Fibroblast of lung (primary cell): Measurements from ENCODE around the gene VPS35.

Experiments used
- CTCF ChIP-seq, 2 donors: IDR thresholded peaks in 1 of 2; conservative IDR thresholded peaks in 1 of 2; 1 replicate in 1 of 2; 2 replicates in 1 of 2; pipeline ENCODE4 v1.5.1; 2011 to 2012; ENCODE audit warnings: low read length in 2 of 2, control low read depth in 1 of 2, inconsistent platforms in 1 of 2, low read depth in 1 of 2, mild to moderate bottlenecking in 1 of 2
- EZH2 ChIP-seq: IDR thresholded peaks from 2 replicates; pipeline ENCODE4 v1.5.1; 2012; ENCODE audit warnings: low read length, control low read depth, mild to moderate bottlenecking; ENCODE audit errors: missing control alignments

GRCh38 chr16:46606231-46606630, 82.7 kb downstream of the VPS35 start:
- TF ChIP-seq CTCF (conservative IDR thresholded peaks at IDR 0.05 in 1 of 2, IDR thresholded peaks at IDR 0.05 in 1 of 2; ENCODE audit: low read depth in 1 of 2, low read length in 2 of 2) = no peak
- TF ChIP-seq EZH2 = no peak
